HG02840 (cell line): ENCODE measurements around the gene FAM184A.

Experiments
- ATAC-seq: cut with Tn5 transposase; IDR thresholded peaks from one replicate; pipeline ENCODE4 v1.9.1; 2021; ENCODE audit warnings: mild to moderate bottlenecking, moderate library complexity, moderate number of reproducible peaks; ENCODE audit not compliant: unreplicated experiment, low FRiP score

The FAM184A gene

GRCh38 chr6:118921084-118921483 lies 157.4 kb downstream of the FAM184A start:
- ATAC-seq, result no peak

- ATAC-seq, result no peak
These were observed 160.1 kb downstream of the FAM184A start for GRCh38 chr6:118918329-118918725.

- no peak for ATAC-seq
These were observed 160.7 kb downstream of the FAM184A start for GRCh38 chr6:118917546-118918328.

GRCh38 chr6:118914598-118914997 lies 163.9 kb downstream of the FAM184A start:
- no peak for ATAC-seq

- ATAC-seq, result no peak
These were observed 165.3 kb downstream of the FAM184A start for GRCh38 chr6:118913161-118913560.

- no peak for ATAC-seq
These were observed 165.8 kb downstream of the FAM184A start for GRCh38 chr6:118912646-118913045.
